HG02885 (cell line): ENCODE data around the gene NUP210.
"Not testable (repeated sequence)": the region's sequence is repeated elsewhere in the genome, so short reads cannot be mapped to it uniquely, and the experiment has no call there.

Experiments
- ATAC-seq: cut with Tn5 transposase; IDR thresholded peaks from one replicate; pipeline ENCODE4 v1.9.1; 2021; ENCODE audit warnings: mild to moderate bottlenecking; ENCODE audit not compliant: unreplicated experiment, poor library complexity

NUP210 gene

DNA sequence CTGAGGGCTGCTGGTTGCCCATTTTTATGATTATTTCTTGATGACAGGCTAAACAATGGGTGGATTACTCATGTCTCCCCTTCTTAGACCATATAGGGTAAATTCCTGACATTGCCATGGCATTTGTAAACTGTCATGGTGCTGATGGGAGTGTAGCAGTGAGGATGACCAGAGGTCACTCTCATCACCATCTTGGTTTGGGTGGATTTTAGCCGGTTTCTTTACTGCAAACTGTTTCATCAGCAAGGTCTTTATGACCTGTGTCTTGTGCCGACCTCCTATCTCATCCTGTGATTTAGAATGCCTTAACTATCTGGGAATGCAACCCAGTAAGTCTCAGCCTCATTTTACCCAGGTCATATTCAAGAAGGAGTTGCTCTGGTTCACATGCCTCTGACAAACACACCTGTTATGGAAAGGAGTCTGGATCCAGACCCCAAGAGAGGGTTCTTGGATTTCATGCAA is 10.3 kb upstream of the NUP210 start:
- ATAC-seq: not testable (repeated sequence)

DNA sequence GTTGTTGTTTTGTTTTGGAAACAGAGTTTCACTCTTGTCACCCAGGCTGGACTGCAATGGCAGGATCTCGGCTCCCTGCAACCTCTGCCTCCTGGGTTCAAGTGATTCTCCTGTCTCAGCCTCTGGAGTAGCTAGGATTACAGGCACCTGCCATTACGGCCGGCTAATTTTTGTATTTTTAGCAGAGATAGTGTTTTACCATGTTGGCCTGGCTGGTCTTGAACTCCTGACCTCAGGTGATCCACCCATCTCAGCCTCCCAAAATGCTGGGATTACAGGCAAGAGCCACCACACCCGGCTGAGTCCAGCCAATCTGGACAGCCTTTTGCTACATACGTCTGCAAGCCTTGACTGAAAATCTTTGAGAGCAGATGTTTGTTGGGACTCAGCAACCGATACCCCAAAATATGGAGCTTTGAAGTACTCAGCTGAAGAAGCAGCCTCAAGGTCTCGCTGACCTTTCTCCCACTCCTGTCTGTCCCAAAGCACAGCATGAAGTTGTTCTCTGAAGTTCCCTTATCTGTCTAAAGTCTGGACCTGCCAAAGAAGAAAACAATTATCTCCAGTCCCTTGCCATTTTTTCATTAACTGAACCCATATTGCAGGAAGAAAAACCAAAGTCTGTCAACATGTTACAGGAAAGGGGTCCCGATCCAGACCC is 9.6 kb upstream of the NUP210 start:
- ATAC-seq: no peak

DNA sequence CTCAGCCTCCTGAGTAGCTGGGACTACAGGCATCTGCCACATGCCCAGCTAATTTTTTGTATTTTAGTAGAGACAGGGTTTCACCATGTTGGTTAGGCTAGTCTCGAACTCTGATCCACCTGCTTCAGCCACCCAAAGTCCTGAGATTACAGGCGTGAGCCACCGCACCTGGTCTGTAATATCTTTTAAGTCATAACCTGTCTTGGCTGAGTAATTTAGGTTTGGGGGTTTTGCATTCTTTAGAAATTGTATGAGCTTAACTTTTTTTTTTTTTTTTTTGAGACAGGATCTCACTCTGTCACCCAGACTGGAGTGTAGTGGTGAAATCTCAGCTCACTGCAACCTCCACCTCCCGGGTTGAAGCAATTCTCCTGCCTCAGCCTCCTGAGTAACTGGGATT is 8.6 kb upstream of the NUP210 start:
- not testable (repeated sequence) for ATAC-seq

DNA sequence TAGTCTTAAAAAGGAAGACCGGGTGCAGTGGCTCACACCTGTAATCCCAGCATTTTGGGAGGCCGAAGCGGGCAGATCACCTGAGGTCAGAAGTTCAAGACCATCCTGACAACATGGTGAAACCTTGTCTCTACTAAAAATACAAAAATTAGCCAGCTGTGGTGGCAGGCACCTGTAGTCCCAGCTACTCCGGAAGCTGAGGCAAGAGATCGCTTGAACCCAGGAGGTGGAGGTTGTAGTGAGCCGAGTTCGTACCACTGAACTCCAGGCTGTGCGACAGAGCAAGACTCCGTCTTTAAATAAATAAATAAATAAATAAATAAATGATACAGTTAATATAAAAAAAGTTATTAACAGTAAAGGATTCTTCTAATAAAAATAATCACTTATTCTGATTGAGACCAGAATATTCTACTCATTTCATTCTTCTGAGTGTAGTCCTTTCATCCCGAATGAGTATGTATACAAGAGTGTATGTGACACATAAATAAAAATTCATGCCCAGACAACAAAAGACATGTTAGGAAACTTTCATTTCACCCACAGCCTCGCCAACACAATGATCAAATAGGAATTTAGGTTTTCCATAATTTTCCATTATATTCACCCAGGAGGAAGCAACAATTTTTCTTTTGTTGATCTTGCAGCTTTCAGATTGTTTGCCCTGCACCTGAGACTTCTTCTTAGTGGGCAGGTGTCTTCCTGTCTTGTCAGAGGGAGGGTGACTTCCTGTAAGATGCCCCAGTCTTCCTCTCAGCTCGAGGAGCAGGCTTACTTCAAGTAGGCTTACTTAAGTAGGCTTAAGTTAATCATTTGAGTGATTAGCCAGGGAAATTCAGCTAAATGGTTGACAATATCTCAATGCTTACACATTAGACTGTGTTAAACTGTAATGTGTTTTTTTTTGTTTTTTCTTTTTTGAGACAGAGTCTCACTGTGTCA is 7.8 kb upstream of the NUP210 start:
- ATAC-seq: no peak

DNA sequence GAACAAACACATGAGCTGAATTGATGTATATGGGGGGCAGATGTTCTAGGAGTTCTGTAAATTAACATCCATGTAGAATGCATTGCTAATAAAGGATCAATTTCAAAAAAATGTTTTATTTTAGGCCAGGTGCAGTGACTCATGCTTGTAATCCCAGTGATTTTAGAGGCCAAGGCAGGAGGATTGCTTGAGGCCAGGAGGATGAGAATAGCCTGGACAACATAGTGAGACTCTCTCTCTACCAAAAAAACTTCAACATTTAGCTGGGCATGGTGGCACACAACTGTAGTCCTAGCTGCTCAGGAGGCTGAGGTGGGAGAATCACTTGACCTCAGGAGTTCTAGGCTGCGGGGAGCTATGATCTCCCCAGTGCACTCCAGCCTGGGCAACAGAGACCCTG is 6.5 kb upstream of the NUP210 start:
- no peak for ATAC-seq

DNA sequence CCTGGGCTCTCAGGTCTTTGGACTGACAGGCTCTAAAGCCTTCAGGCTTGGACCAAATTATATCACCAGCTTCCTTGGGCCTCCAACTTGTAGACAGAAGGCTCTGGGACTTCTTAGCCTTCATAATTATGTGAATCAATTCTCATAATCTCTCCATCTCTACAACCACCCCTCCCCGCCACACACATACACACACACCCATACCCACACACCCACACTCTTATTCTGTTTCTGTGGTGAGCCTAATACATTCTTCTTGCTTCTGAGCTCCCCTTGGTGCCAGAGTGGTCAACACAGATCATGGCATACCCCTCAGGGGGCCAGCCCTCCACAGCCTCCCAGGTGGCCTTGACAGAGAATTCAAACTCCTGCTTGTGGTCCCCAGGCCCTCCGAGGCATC is 5.6 kb upstream of the NUP210 start:
- ATAC-seq: no peak

DNA sequence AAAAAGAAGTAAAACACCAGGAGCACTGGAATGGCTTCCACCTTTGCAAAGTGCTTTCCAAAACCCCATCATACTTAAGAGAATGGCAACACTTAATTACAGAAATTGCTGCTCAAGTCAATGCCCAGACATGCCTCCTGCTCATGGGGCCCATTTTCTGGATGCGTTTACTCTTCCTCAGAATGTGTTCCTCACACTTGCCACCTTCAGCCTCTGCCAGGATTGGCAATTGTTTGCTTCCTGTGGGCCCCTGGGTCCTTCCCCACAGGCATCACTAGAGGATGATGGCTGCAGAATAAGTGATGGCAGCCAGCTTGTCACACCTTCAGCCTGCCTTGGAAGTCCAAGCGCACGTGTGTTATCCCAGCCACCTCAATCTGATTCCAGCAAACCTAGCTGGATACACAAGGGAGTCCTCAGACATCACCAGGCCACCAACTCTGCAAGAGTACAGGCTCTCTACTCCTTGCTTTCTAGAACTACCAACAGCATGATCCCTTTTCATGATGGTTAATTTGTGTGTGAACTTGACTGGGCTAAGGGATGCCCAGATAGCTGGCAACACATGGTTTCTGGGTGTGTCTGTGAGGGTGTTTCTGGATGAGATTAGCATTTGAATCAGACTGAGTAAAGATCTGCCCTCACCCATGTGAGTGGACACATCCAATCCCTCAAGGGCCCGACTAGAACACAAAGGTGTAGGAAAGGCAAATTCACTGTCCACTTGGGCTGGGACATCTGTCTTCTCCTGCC is 4.9 kb upstream of the NUP210 start:
- ATAC-seq: no peak

DNA sequence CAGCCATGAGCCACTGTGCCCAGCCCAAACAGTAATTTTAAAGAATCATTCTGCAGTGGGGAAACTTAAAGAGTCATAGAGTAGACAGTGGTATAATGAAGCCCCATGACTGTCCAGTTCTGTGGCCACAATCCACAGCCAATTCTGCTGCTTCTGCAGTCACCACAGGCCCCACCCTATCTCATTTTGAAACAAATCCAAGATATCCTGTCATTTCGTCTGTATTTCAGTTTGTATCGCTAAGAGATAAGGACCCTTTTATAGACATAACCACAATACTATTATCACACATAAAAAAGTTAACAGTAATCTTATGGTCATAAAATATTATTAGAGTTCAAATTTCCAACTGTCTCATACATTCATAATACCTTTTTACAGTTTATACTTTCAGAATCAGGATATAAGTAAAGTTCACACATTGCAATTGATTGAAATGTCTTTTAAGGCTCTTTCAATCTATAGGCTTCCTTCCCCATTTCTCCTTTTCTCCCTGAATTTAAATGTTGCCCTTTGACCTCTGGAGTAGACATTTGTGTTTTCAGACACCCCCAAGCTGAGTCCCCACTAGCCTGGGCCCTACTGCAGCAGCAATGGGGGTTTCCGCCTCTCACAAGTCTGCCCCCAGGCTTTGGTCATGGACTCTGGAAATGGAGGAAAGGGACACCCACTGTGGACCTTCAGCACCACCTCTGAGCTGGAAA is 4.2 kb upstream of the NUP210 start:
- no peak for ATAC-seq

DNA sequence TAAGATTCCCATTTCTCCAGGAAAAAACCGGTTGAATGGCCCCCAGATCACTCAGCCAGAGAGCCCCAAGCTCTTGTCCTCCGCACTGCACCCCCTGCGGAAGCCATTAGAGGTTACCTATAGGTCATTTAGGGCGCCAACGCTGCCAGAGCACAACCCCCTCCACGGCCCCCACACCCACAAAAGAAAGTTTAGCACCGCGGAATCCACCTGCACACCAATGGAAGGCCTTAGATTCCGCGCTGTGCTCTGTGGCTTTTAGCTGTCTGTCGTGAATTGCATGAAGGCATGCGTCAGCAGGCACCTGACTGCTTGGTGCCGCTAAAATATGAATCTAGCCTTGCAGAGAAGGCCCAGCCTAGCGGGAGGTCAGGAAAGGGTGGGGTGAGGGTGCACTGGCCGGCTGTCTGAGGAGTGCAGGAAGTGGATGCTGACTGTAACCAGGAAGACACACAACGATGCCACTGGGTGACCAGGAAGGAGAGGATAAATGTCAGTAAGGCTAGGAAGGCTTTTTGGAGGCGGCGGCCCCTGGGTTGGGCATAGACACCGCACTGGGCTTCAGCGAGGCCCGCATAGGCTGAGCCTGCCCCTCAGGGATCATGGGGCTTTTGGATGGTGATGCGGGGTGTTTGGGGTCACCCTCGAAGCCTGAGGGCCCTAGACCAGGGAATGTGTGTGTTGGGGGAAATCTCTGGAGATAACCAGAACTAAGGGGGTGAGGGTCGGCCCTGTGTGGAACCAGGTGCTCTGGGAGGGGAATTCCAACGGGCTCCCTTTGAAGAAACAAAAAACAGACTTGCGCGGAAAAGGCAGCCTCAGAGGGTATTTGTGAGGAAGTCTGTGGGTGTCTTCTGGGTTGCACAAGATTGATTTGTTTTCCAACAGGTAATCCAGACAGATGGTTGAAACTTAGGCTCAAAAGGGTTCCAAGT is 976 bp upstream of the NUP210 start:
- ATAC-seq: peak; percentile 35

DNA sequence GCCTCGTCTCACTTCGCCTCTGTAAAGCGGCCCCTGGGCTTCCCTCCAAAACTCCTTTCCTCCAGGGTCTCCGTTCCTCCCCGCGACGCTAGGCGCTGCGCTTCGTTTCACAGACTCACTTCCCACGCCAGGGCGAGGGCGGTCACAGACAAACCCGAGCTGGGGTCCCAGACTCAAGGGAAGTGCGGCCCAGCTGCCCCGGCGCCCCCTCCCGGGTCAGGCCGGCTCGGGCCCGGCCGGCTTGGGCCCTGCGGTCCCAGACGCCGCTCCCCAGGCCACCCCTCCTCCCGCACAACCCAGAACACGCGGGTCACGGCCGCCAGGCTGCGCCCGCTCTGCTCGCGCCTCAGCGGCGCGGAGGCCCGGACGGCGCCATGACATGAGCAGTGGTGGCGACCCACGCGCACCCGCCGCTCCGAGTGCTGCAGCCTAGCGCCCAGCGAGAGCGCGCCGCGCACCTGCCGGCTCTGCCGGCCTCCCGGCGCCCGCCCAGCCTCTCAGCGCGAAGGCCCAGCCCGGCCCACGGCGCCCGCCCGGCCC is 547 bp downstream of the NUP210 start:
- peak; percentile 49 for ATAC-seq

DNA sequence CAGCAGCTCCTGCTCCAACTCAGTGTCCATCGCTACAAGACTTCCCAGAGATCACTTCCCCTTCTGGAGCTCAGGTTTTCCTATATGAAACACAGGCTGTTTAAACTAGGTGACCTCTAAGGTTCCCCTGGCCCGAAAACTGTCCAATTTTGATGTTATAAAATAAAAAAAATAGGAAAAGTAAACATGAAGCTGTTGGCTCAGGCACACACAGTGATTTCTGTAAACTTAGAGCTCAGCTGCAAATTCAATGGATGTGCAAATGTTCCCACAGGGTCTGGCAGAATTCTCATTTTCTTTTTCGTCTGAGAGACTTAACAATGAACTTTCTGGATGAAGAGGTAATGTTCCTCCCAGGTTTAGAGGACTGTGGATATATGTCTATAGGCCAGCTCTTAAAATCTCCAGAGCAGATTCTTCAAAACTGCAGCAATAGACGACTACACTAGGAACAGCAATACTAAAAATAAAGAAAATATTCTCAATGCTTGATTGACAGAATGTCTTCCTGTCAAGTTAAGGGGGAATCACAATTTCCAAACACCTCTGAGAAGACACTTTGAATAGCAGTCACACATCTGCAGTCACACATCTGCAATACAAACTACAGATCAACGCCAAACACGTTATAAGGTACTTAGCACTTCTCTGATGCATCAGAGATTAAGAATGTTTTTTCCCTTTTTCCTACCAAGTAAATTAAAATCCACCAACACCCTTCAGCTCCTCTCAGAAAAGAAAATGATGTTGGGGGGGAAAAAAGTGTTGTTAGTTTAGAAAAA is 2.8 kb downstream of the NUP210 start:
- ATAC-seq: no peak

DNA sequence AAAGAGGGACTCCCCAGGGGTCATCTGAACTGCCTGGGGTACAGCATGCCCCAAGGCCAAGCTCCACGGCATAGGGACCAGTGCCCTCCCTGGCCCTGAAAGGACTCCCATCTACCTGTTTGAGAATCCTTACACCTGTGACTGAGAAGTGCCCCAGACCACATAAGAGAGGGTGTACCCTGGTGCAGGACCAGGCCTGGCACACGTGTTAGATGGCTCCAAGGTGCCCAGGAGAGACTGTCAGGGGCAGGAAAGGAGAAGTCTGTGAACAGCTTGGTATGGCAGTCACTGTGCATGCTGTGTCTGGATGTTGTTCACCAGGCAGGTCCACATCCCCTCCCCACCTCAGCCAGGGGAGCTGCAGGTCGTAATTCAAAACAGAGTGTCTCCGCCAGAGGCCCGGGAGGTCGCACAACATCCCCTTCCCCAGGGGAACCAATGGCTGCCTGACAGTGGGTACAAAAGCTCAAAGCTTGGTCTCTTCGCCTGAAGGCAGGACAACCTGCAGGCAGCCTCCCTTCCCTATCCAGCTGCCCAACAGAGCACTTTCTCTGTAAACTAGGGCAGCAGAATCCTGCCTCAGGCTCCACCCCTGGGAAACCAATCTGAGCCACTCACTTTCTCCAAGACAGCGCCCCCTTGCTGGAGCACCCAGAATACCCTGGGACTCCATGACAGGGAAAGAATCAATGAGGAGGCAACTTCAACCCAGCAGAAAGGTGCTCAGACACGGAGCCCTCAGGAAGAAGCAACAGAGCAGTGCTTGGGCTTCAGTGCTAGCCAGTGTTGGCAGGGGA is 3.9 kb downstream of the NUP210 start:
- ATAC-seq: no peak

DNA sequence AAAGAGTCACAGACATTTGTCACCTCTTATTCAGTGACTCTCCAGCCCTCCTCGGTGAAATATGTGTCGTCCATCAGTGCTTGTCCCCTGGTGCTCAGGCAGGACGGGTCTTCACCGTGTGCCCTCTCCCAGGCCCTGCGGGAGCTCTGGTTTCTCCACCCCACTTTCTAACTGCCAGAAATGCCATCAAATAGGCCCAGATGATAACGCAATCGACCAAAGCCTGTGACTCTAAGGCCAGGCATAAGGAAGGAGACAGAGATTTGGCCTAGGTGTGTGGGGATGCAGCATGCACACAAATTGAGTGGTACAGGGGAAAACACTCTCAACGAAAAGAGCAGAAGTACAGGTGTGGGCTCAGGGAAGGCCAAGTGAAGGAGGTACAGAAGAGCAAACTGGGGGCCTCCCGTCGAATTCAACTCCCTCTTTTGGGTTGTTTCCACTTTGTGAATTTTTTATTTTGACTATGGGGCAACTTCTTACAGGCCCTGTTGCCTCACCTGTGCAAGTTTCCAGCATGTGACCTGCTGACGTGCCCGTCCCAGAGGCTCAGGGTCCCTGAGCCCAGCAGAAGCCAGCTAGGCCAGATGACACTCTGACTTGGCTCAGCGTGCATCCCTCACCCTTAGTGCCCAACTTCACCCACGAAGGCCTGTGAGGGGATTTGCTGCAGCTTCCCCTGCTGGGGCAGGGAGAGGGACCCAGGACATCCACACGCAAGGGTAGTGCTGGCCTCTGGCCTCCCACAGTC is 4.7 kb downstream of the NUP210 start:
- ATAC-seq: no peak

DNA sequence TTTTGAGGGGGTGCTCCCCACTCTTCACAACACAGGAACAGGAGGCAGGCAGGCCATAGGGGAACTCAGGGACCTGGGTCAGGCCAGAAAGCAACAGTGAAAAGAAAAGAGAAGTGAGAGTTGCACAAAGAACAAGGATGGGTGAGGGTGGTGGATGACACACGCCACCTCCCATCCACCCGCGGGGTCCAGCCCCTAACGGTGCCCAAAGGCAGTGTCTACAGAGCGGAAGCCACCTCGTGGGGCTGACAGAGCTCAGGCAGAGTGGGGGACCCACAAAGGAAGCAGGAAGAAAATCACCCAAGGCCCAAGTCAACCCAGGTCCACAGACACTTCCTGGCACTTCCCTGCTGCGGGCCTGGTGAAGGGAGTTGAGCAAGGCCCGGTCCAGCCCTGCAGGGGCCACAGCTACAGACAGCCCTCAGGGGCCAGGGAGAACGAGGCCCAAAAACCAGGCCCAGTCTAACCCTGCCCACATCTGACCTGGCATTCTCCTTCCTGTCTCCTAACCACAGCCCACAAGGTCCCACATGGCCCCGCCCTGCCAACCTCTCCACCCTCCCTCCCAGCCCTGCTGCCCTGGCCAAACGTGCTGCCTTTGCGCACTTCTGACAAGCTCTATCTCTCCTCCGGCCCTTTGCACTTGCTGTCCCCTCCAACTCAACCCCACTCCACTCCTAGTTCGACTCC is 5.9 kb downstream of the NUP210 start:
- peak; percentile 86 for ATAC-seq

DNA sequence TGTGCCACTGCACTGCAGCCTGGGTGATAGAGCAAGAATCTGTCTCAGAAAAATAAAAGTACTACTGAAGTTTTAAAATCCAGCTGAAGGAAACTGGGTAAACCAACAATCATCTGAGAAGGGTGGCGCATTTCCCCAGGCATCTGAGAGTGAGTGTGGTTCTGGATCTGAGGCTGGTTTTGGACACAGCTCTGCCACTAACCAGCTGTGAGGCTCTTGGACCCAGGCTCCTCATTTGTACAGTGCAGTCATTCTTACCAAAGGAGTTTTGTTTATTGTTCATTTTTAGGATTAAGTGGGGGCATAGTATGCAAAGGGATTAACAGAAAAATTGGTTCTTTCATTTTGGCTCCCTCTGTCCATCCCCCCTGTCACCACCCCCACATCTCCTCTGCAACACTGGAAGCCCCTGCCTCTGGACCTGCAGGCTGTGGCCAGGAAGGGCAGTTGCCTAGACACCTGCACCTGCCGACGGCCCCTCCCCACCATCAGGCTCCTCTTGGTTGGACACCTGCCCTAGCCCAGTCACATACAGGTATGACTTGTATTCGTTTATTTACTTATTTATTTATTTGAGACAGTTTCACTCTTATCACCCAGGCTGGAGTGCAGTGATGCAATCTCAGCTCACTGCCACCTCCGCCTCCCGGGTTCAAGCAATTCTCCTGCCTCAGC is 8.8 kb downstream of the NUP210 start:
- ATAC-seq: no peak

DNA sequence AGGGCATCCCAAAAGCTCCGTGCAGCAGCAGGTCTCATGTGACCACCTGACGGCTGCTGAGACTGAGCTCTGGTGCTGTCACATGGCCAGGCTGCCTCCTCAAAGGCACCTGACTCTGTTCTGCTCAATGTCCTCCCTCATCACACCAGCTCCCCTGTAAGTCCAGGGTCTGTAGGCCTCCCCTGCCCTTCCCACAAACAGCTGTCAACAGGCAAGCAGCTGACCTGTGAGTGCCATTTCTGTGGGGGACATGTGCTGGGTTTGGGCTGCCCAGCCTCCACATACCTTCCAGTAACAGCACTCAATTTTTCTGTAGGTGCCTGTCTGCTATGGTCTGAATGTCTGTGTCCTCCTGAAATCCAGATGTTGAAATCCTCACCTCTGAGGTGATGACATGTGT is 11.2 kb downstream of the NUP210 start:
- no peak for ATAC-seq
